Esophagus muscularis mucosa (tissue), 4 donors: ENCODE results near the gene APOO.

Experiments
- CTCF ChIP-seq, 3 experiments: fragments of 200-600 bp in 2 of 3; fragments of 450-650 bp in 1 of 3; sonication (generic) in 2 of 3; IDR thresholded peaks; one replicate each; pipeline ENCODE4 v1.5.1; 2017 to 2019; ENCODE audit warnings: antibody characterized with exemption in 3 of 3, mild to moderate bottlenecking in 2 of 3, moderate library complexity in 1 of 3
- EP300 ChIP-seq: sonication (generic); formaldehyde crosslinking; IDR thresholded peaks from one replicate; pipeline ENCODE4 v1.6.1; 2017; ENCODE audit warnings: antibody characterized with exemption
- POLR2A ChIP-seq: fragments of 450-650 bp; IDR thresholded peaks from one replicate; pipeline ENCODE4 v1.6.1; 2017; ENCODE audit warnings: antibody characterized with exemption, moderate library complexity, mild to moderate bottlenecking, low read depth

GRCh38 chrX:23908219-23909004 is 674 bp upstream of the APOO start:
- TF ChIP-seq CTCF (IDR thresholded peaks at IDR 0.05), result peak in 1 of 3 experiments; percentile 14
- TF ChIP-seq EP300, result no peak
- TF ChIP-seq POLR2A, result no peak
